ENCODE results near the gene LTC4S.

LTC4S gene

GRCh38 chr5:179803651-179804554 lies 10.1 kb downstream of the LTC4S start:
- FAIRE-seq (no peak), DNase-seq (ENCODE audit: extremely low spot score, insufficient read length, low read depth) (no peak)

- no peak for FAIRE-seq
- no peak for DNase-seq (ENCODE audit: extremely low spot score, insufficient read length, low read depth)
These were observed 10.8 kb downstream of the LTC4S start for GRCh38 chr5:179804555-179804947.

GRCh38 chr5:179805070-179805528 lies 11.3 kb downstream of the LTC4S start:
- FAIRE-seq (no peak), DNase-seq (ENCODE audit: extremely low spot score, insufficient read length, low read depth) (no peak)

GRCh38 chr5:179805529-179806249 lies 11.9 kb downstream of the LTC4S start:
- DNase-seq (ENCODE audit: extremely low spot score, insufficient read length, low read depth) = peak; percentile 57

GRCh38 chr5:179806250-179807048 lies 12.7 kb downstream of the LTC4S start, which contains the start of gene MGAT4B:
TSS of gene MGAT4B (minus strand) at chr5:179806866. CDS start at chr5:179806583, 283 bp downstream.
- DNase-seq (ENCODE audit: extremely low spot score, insufficient read length, low read depth) (peak; percentile 71), FAIRE-seq (peak; percentile 51)

More at GRCh38 chr5:179805529-179806249, 11.9 kb downstream of the LTC4S start:
- FAIRE-seq = peak; percentile 56

- DNase-seq (ENCODE audit: extremely low spot score, insufficient read length, low read depth) = no peak
- FAIRE-seq = no peak
These were observed 18.5 kb downstream of the LTC4S start for GRCh38 chr5:179812135-179812825.

- FAIRE-seq (no peak), DNase-seq (ENCODE audit: extremely low spot score, insufficient read length, low read depth) (no peak)
These were observed 19.3 kb downstream of the LTC4S start for GRCh38 chr5:179812997-179813607.

- DNase-seq (ENCODE audit: extremely low spot score, insufficient read length, low read depth) = no peak
- FAIRE-seq = no peak
These were observed 20.3 kb downstream of the LTC4S start for GRCh38 chr5:179814090-179814489.

GRCh38 chr5:179815491-179816249 lies 21.9 kb downstream of the LTC4S start:
- FAIRE-seq = no peak
- no peak for DNase-seq (ENCODE audit: extremely low spot score, insufficient read length, low read depth)

- FAIRE-seq (no peak), DNase-seq (ENCODE audit: extremely low spot score, insufficient read length, low read depth) (no peak)
These were observed 22.6 kb downstream of the LTC4S start for GRCh38 chr5:179816401-179816795.

- DNase-seq (ENCODE audit: extremely low spot score, insufficient read length, low read depth) (no peak), FAIRE-seq (no peak)
These were observed 23.1 kb downstream of the LTC4S start for GRCh38 chr5:179816796-179817469.

- FAIRE-seq (no peak), DNase-seq (ENCODE audit: extremely low spot score, insufficient read length, low read depth) (no peak)
These were observed 23.7 kb downstream of the LTC4S start for GRCh38 chr5:179817470-179817840.

GRCh38 chr5:179817890-179818745 lies 24.3 kb downstream of the LTC4S start:
- DNase-seq (ENCODE audit: extremely low spot score, insufficient read length, low read depth) (no peak), FAIRE-seq (no peak)

- DNase-seq (ENCODE audit: extremely low spot score, insufficient read length, low read depth) = peak; percentile 81
- peak; percentile 98 for FAIRE-seq
These were observed 25.0 kb downstream of the LTC4S start for GRCh38 chr5:179818746-179819295.

- DNase-seq (ENCODE audit: extremely low spot score, insufficient read length, low read depth) (no peak), FAIRE-seq (peak; percentile 82)
These were observed 25.7 kb downstream of the LTC4S start for GRCh38 chr5:179819296-179820126.

- DNase-seq (ENCODE audit: extremely low spot score, insufficient read length, low read depth) = no peak
- FAIRE-seq = no peak
These were observed 26.3 kb downstream of the LTC4S start for GRCh38 chr5:179820127-179820482.

Data from GM18507 (cell line).